A549 (cell line): Measurements from ENCODE around the gene GPRC5A. TPM values are rescaled to one million over a fixed set of nuclear protein-coding genes. Genes with fewer than 3 reads are reported as not detected.

Experiments
- ATAC-seq, 2 experiments: fragments of 200-7000 bp in 1 of 2; fragments of >200 bp in 1 of 2; cut with Nextera tagmentation in 1 of 2; cut with Tn5 transposase in 1 of 2; 3 replicates each; pipeline versions ENCODE4 v1.8.0 to v1.9.1; 2018 to 2020; ENCODE audit warnings: mild to moderate bottlenecking in 1 of 2, moderate library complexity in 1 of 2
- CTCF ChIA-PET: fragments of 300-600 bp; sonication (Branson Sonifier 250); formaldehyde crosslinking; extraction: SDS; loops from one replicate; lab custom pipeline; 2021; ENCODE audit warnings: antibody characterized with exemption, inconsistent platforms; lab: Yijun Ruan, JAX
- POLR2A ChIA-PET: fragments of 350-600 bp; formaldehyde crosslinking; extraction: SDS; loops from one replicate; lab custom pipeline; 2021; ENCODE audit warnings: antibody characterized with exemption, inconsistent platforms; lab: Yijun Ruan, JAX
- DNase-seq, 2 experiments: peaks; one replicate each; pipeline versions ENCODE4 v3.0.0 to v3.0.0-alpha.2; 2011 to 2016; ENCODE audit warnings: low read depth in 1 of 2, low spot score in 1 of 2
- FAIRE-seq: peaks from 2 replicates; lab custom pipeline; 2011; peaks lifted over from hg19 to GRCh38; lab: Jason Lieb, UNC
- H3K27ac ChIP-seq, 2 experiments: fragments of >200 bp; sonication (Bioruptor Twin); formaldehyde crosslinking; 3 replicates each; pipeline ENCODE4 v1.5.1; 2016 to 2017
- H3K4me1 ChIP-seq: fragments of >200 bp; sonication (Bioruptor Twin); formaldehyde crosslinking; 3 replicates; pipeline ENCODE4 v1.6.1; 2016
- H3K4me2 ChIP-seq: fragments of >200 bp; sonication (Bioruptor Twin); formaldehyde crosslinking; 3 replicates; pipeline ENCODE4 v1.6.1; 2016
- H3K4me3 ChIP-seq: fragments of >200 bp; sonication (Bioruptor Twin); formaldehyde crosslinking; 3 replicates; pipeline ENCODE4 v1.5.1; 2016
- H3K9me3 ChIP-seq: fragments of >200 bp; sonication (Bioruptor Twin); formaldehyde crosslinking; 3 replicates; pipeline ENCODE4 v1.6.1; 2016
- CBX2 ChIP-seq: fragments of 200-600 bp; sonication (generic); IDR thresholded peaks from 2 replicates; pipeline ENCODE4 v1.6.1; 2016; ENCODE audit warnings: low read depth, mild to moderate bottlenecking, borderline replicate concordance
- CBX8 ChIP-seq: fragments of 200-600 bp; sonication (generic); IDR thresholded peaks from 2 replicates; pipeline ENCODE4 v1.6.1; 2016
- CEBPB ChIP-seq, 2 experiments: fragments of >200 bp in 1 of 2; sonication (Bioruptor Twin) in 1 of 2; formaldehyde crosslinking in 1 of 2; IDR thresholded peaks; 2 replicates each; pipeline ENCODE4 v1.6.1; 2012 to 2016
- EP300 ChIP-seq, 2 experiments: fragments of >200 bp; sonication (Bioruptor Twin); formaldehyde crosslinking; IDR thresholded peaks; 2 replicates in 1 of 2; 3 replicates in 1 of 2; pipeline ENCODE4 v1.6.1; 2016 to 2017
- FOXS1 ChIP-seq: fragments of 250-450 bp; sonication (Bioruptor Pico); IDR thresholded peaks from 2 replicates; pipeline ENCODE4 v1.5.0; 2020; ENCODE audit warnings: mild to moderate bottlenecking, moderate library complexity
- GATA3 ChIP-seq: IDR thresholded peaks from 2 replicates; pipeline ENCODE4 v1.6.1; 2012; ENCODE audit warnings: borderline replicate concordance
- HES2 ChIP-seq: fragments of >200 bp; sonication (Bioruptor Twin); formaldehyde crosslinking; IDR thresholded peaks from 2 replicates; pipeline ENCODE4 v1.6.1; 2016
- HEYL ChIP-seq: fragments of 250-450 bp; sonication (Bioruptor Pico); IDR thresholded peaks from 2 replicates; pipeline ENCODE4 v1.8.0; 2021; ENCODE audit warnings: mild to moderate bottlenecking, moderate library complexity
- HOXB5 ChIP-seq: fragments of 250-450 bp; sonication (Bioruptor Pico); IDR thresholded peaks from 2 replicates; pipeline ENCODE4 v1.5.0; 2020; ENCODE audit warnings: mild to moderate bottlenecking, moderate library complexity
- JUN ChIP-seq, 2 experiments: fragments of >200 bp; sonication (Bioruptor Twin); formaldehyde crosslinking; IDR thresholded peaks; 2 replicates in 1 of 2; 3 replicates in 1 of 2; pipeline ENCODE4 v1.6.1; 2016 to 2017
- JUNB ChIP-seq: fragments of >200 bp; sonication (Bioruptor Twin); formaldehyde crosslinking; IDR thresholded peaks from 2 replicates; pipeline ENCODE4 v1.6.1; 2016
- MAFK ChIP-seq: fragments of 450-650 bp; IDR thresholded peaks from 2 replicates; pipeline ENCODE4 v1.6.1; 2014; ENCODE audit not compliant: partially characterized antibody
- MAX ChIP-seq: IDR thresholded peaks from 2 replicates; pipeline ENCODE4 v1.6.1; 2012
- MAZ ChIP-seq: fragments of 150-350 bp; IDR thresholded peaks from 2 replicates; pipeline ENCODE4 v1.6.1; 2014; ENCODE audit warnings: antibody characterized with exemption, low read depth, low read length, borderline replicate concordance
- NFE2L2 ChIP-seq: fragments of 150-350 bp; conservative IDR thresholded peaks from 2 replicates; pipeline ENCODE4 v1.6.1; 2014; ENCODE audit warnings: low read length
- PBX3 ChIP-seq: IDR thresholded peaks from 2 replicates; pipeline ENCODE4 v1.6.1; 2012
- POLR2A ChIP-seq: IDR thresholded peaks from 2 replicates; pipeline ENCODE4 v1.6.1; 2012; ENCODE audit warnings: mild to moderate bottlenecking, low read length
- POLR2AphosphoS2 ChIP-seq: conservative IDR thresholded peaks from 2 replicates; pipeline ENCODE4 v1.6.1; 2012; ENCODE audit warnings: low read length, improper control_type of control experiment, inconsistent platforms
- RAD21 ChIP-seq, 2 experiments: fragments of >200 bp in 1 of 2; sonication (Bioruptor Twin) in 1 of 2; formaldehyde crosslinking in 1 of 2; IDR thresholded peaks in 1 of 2; conservative IDR thresholded peaks in 1 of 2; 2 replicates in 1 of 2; 3 replicates in 1 of 2; pipeline ENCODE4 v1.6.1; 2012 to 2018; ENCODE audit warnings: inconsistent platforms in 1 of 2
- SMC3 ChIP-seq: fragments of >200 bp; sonication (Bioruptor Twin); formaldehyde crosslinking; IDR thresholded peaks from 3 replicates; pipeline ENCODE4 v1.6.1; 2018; ENCODE audit warnings: inconsistent platforms
- TP53 ChIP-seq: fragments of 250-450 bp; sonication (Bioruptor Pico); IDR thresholded peaks from 2 replicates; pipeline ENCODE4 v1.5.0; 2021; ENCODE audit warnings: mild to moderate bottlenecking, moderate library complexity
- ZNF302 ChIP-seq: fragments of 250-450 bp; sonication (Bioruptor Pico); IDR thresholded peaks from 2 replicates; pipeline ENCODE4 v1.9.0; 2021; ENCODE audit warnings: inconsistent platforms, mild to moderate bottlenecking, moderate library complexity
- WGBS: methylation state at CpG from one replicate; pipeline ENCODE4 v1.1.6; 2017; ENCODE audit errors: missing lambda C conversion rate; 5-methylcytosine and 5-hydroxymethylcytosine counted together
- polyA plus RNA-seq, 4 experiments: library from polyadenylated mRNA; depleted of rRNA in 3 of 4; stranded (reverse); fragments of >200 nt; fragmentation: RNase III in 1 of 4; extraction: RNeasy Plus Mini Kit Qiagen cat#74134 plus additional on column Dnase treatment in 1 of 4; gene quantifications; 2 replicates in 3 of 4; 3 replicates in 1 of 4; pipeline ENCODE4 v1.2.3, GENCODE V29; 2011 to 2017
- TF ChIP-seq, protein P1 (sequence below): fragments of >200 bp; sonication (Bioruptor Twin); formaldehyde crosslinking; IDR thresholded peaks from 3 replicates; pipeline ENCODE4 v1.5.1; 2016
- TF ChIP-seq, protein P2 (sequence below): fragments of 250-450 bp; sonication (Bioruptor Pico); IDR thresholded peaks from 2 replicates; pipeline ENCODE4 v1.5.0; 2020; ENCODE audit warnings: low read depth, mild to moderate bottlenecking, moderate library complexity
- TF ChIP-seq, protein P3 (sequence below): fragments of 150-350 bp; IDR thresholded peaks from 2 replicates; pipeline ENCODE4 v1.6.1; 2014; ENCODE audit warnings: low read depth, mild to moderate bottlenecking, low read length
- TF ChIP-seq, protein P4 (sequence below): fragments of 250-450 bp; sonication (Bioruptor Pico); IDR thresholded peaks from 2 replicates; pipeline ENCODE4 v1.5.0; 2021; ENCODE audit warnings: mild to moderate bottlenecking, moderate library complexity, borderline replicate concordance

The GPRC5A gene
- polyA plus RNA-seq, 2 of the 4 experiments (the other 2 are of a cell fraction), result 173 to 296 TPM

GRCh38 chr12:12960639-12961209 lies 69.4 kb downstream of the GPRC5A start:
- POLR2A ChIA-PET, result no interaction called here
- Histone ChIP-seq H3K4me2 (no peak overlapping the region), H3K27ac (no peak overlapping the region), H3K4me3 (no peak overlapping the region), H3K9me3 (no peaks in the 10 kb centered on the region), H3K4me1 (no peaks in the 10 kb centered on the region)
- 72% methylated on average over 5 of the region's 5 CpGs for WGBS
- CTCF ChIA-PET, result interaction anchor here (1.0 to 2.5 kb wide), 4 partner anchors 10 to 45 kb away, joined by 3 to 8 read pairs (median 6); no protein-coding TSS in a partner anchor
- ATAC-seq (no peak), DNase-seq (no peak)
- no peak for TF ChIP-seq HES2
- TF ChIP-seq SMC3, result no peak
- TF ChIP-seq, protein P1, sequence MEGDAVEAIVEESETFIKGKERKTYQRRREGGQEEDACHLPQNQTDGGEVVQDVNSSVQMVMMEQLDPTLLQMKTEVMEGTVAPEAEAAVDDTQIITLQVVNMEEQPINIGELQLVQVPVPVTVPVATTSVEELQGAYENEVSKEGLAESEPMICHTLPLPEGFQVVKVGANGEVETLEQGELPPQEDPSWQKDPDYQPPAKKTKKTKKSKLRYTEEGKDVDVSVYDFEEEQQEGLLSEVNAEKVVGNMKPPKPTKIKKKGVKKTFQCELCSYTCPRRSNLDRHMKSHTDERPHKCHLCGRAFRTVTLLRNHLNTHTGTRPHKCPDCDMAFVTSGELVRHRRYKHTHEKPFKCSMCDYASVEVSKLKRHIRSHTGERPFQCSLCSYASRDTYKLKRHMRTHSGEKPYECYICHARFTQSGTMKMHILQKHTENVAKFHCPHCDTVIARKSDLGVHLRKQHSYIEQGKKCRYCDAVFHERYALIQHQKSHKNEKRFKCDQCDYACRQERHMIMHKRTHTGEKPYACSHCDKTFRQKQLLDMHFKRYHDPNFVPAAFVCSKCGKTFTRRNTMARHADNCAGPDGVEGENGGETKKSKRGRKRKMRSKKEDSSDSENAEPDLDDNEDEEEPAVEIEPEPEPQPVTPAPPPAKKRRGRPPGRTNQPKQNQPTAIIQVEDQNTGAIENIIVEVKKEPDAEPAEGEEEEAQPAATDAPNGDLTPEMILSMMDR, result no peak
- TF ChIP-seq, protein P2, sequence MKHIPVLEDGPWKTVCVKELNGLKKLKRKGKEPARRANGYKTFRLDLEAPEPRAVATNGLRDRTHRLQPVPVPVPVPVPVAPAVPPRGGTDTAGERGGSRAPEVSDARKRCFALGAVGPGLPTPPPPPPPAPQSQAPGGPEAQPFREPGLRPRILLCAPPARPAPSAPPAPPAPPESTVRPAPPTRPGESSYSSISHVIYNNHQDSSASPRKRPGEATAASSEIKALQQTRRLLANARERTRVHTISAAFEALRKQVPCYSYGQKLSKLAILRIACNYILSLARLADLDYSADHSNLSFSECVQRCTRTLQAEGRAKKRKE (CRISPR knock-in tag), result no peak
- no peak for TF ChIP-seq GATA3
- TF ChIP-seq ZNF302 (CRISPR knock-in tag), result no peak
- TF ChIP-seq FOXS1 (CRISPR knock-in tag), result no peak
- no peak for TF ChIP-seq MAFK
- TF ChIP-seq PBX3, result no peak
- TF ChIP-seq, all 56 proteins: peak for 0
- FAIRE-seq, result no peak

GRCh38 chr12:12964255-12964654 lies 72.9 kb downstream of the GPRC5A start:
- Histone ChIP-seq H3K4me1 (no peaks in the 10 kb centered on the region), H3K9me3 (no peaks in the 10 kb centered on the region), H3K27ac (no peak overlapping the region), H3K4me2 (no peak overlapping the region), H3K4me3 (no peak overlapping the region)
- POLR2A ChIA-PET, result no interaction called here
- TF ChIP-seq CBX2, result no peak
- TF ChIP-seq, protein P3, sequence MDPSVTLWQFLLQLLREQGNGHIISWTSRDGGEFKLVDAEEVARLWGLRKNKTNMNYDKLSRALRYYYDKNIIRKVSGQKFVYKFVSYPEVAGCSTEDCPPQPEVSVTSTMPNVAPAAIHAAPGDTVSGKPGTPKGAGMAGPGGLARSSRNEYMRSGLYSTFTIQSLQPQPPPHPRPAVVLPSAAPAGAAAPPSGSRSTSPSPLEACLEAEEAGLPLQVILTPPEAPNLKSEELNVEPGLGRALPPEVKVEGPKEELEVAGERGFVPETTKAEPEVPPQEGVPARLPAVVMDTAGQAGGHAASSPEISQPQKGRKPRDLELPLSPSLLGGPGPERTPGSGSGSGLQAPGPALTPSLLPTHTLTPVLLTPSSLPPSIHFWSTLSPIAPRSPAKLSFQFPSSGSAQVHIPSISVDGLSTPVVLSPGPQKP, result no peak
- TF ChIP-seq POLR2AphosphoS2, result no peak
- no peak for TF ChIP-seq POLR2A
- TF ChIP-seq TP53 (CRISPR knock-in tag), result no peak
- TF ChIP-seq EP300 (IDR thresholded peaks at IDR 0.05), result no peak
- no peak for TF ChIP-seq RAD21 (conservative IDR thresholded peaks at IDR 0.05 in 1 of 2, IDR thresholded peaks at IDR 0.05 in 1 of 2)
- TF ChIP-seq CBX8, result no peak
- no peak for TF ChIP-seq MAX
- TF ChIP-seq SMC3, result no peak
- no peak for TF ChIP-seq HEYL
- no peak for TF ChIP-seq HOXB5 (CRISPR knock-in tag)
- no peak for TF ChIP-seq JUNB
- TF ChIP-seq NFE2L2, result no peak
- TF ChIP-seq, protein P4, sequence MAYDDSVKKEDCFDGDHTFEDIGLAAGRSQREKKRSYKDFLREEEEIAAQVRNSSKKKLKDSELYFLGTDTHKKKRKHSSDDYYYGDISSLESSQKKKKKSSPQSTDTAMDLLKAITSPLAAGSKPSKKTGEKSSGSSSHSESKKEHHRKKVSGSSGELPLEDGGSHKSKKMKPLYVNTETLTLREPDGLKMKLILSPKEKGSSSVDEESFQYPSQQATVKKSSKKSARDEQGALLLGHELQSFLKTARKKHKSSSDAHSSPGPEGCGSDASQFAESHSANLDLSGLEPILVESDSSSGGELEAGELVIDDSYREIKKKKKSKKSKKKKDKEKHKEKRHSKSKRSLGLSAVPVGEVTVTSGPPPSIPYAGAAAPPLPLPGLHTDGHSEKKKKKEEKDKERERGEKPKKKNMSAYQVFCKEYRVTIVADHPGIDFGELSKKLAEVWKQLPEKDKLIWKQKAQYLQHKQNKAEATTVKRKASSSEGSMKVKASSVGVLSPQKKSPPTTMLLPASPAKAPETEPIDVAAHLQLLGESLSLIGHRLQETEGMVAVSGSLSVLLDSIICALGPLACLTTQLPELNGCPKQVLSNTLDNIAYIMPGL (CRISPR knock-in tag), result no peak
- TF ChIP-seq JUN (IDR thresholded peaks at IDR 0.05), result no peak
- no peak for TF ChIP-seq MAZ
- no peak for TF ChIP-seq CEBPB (IDR thresholded peaks at IDR 0.05)
- TF ChIP-seq, protein P1, result no peak
- ATAC-seq, result no peak
- no peak for FAIRE-seq
- 80% methylated on average over 4 of the region's 4 CpGs for WGBS
- no peak for DNase-seq
- CTCF ChIA-PET, result interaction anchor here (1.7 kb wide), 1 partner anchor 19 kb away, joined by 7 read pairs; no protein-coding TSS in a partner anchor
